WERI-Rb-1 (cell line): ENCODE measurements around the gene MLF2.

Experiments used
- DNase-seq: peaks from one replicate; pipeline ENCODE4 v3.0.0-alpha.2; 2020
- H3K27ac ChIP-seq: fragments of 250-450 bp; sonication (Bioruptor Pico); 2 replicates; pipeline ENCODE4 v1.5.1; 2020; ENCODE audit warnings: mild to moderate bottlenecking, moderate library complexity
- H3K27me3 ChIP-seq: fragments of 250-450 bp; sonication (Bioruptor Pico); 2 replicates; pipeline ENCODE4 v1.5.1; 2021; ENCODE audit warnings: mild to moderate bottlenecking, low read depth, moderate library complexity; ENCODE audit not compliant: insufficient read depth, severe bottlenecking
- H3K36me3 ChIP-seq: fragments of 250-450 bp; sonication (Bioruptor Pico); 2 replicates; pipeline ENCODE4 v1.5.1; 2020; ENCODE audit warnings: mild to moderate bottlenecking, moderate library complexity
- H3K4me3 ChIP-seq: 2 replicates; pipeline ENCODE4 v1.5.1; 2011; ENCODE audit warnings: low read depth, mild to moderate bottlenecking, control low read depth, low read length
- H3K9me3 ChIP-seq: fragments of 250-450 bp; sonication (Bioruptor Pico); 2 replicates; pipeline ENCODE4 v1.5.1; 2021; ENCODE audit warnings: mild to moderate bottlenecking, moderate library complexity; ENCODE audit not compliant: severe bottlenecking
- CTCF ChIP-seq: IDR thresholded peaks from 2 replicates; pipeline ENCODE4 v1.5.1; 2011; ENCODE audit warnings: low read depth, mild to moderate bottlenecking, control low read depth, inconsistent platforms, low read length

MLF2 gene

GRCh38 chr12:6771509-6772330 is 18.8 kb upstream of the MLF2 start:
- no peak overlapping the region for H3K4me3 ChIP-seq

GRCh38 chr12:6771091-6771495 is 18.2 kb upstream of the MLF2 start:
- Histone ChIP-seq H3K4me3 (no peak overlapping the region), H3K36me3 (peaks cover 63% of the 10 kb centered on the region), H3K27ac (peak overlapping the region; percentile 96), H3K9me3 (no peaks in the 10 kb centered on the region), H3K27me3 (no peaks in the 10 kb centered on the region)
- DNase-seq: no peak
- TF ChIP-seq CTCF: no peak

More at GRCh38 chr12:6771509-6772330, 18.8 kb upstream of the MLF2 start:
- no peak overlapping the region; the same call in 1 of the 2 replicates for H3K27ac ChIP-seq
- peaks cover 70% of the 10 kb centered on the region for H3K36me3 ChIP-seq
- H3K27me3 ChIP-seq: no peaks in the 10 kb centered on the region
- DNase-seq: no peak
- no peaks in the 10 kb centered on the region for H3K9me3 ChIP-seq
- no peak for TF ChIP-seq CTCF

- H3K27ac ChIP-seq: peak overlapping the region; percentile 96
- TF ChIP-seq CTCF: no peak
Observed at GRCh38 chr12:6770600-6770999, 17.7 kb upstream of the MLF2 start.

GRCh38 chr12:6770094-6770493 is 17.2 kb upstream of the MLF2 start:
- Histone ChIP-seq H3K36me3 (peaks cover 55% of the 10 kb centered on the region), H3K4me3 (no peak overlapping the region), H3K27me3 (no peaks in the 10 kb centered on the region), H3K27ac (peak overlapping the region; percentile 96), H3K9me3 (no peaks in the 10 kb centered on the region)
- no peak for TF ChIP-seq CTCF
- DNase-seq: no peak

More at GRCh38 chr12:6770600-6770999, 17.7 kb upstream of the MLF2 start:
- DNase-seq: no peak
- H3K4me3 ChIP-seq: no peak overlapping the region
- H3K27me3 ChIP-seq: no peaks in the 10 kb centered on the region
- no peaks in the 10 kb centered on the region for H3K9me3 ChIP-seq
- peaks cover 60% of the 10 kb centered on the region for H3K36me3 ChIP-seq

GRCh38 chr12:6769666-6770065 is 16.7 kb upstream of the MLF2 start:
- Histone ChIP-seq H3K9me3 (no peaks in the 10 kb centered on the region), H3K27me3 (no peaks in the 10 kb centered on the region), H3K36me3 (peaks cover 51% of the 10 kb centered on the region), H3K27ac (peak overlapping the region; percentile 96), H3K4me3 (peak overlapping the region; percentile 76)
- TF ChIP-seq CTCF: no peak
- DNase-seq: no peak

GRCh38 chr12:6768990-6769389 is 16.0 kb upstream of the MLF2 start:
- peak; percentile 97 for DNase-seq
- no peaks in the 10 kb centered on the region for H3K27me3 ChIP-seq
- peak overlapping the region; percentile 96 for H3K27ac ChIP-seq
- no peak for TF ChIP-seq CTCF
- peak overlapping the region; percentile 76 for H3K4me3 ChIP-seq
- H3K9me3 ChIP-seq: no peaks in the 10 kb centered on the region
- peaks cover 47% of the 10 kb centered on the region for H3K36me3 ChIP-seq
